ENCODE measurements around the gene MT1M. TPM values are rescaled to one million over a fixed set of nuclear protein-coding genes. Genes with fewer than 3 reads are reported as not detected.
"Not testable (repeated sequence)": the region's sequence is repeated elsewhere in the genome, so short reads cannot be mapped to it uniquely, and the experiment has no call there.

Gene MT1M
- total RNA-seq, 1 donor from 2014 or later, result 2.0 TPM

DNA sequence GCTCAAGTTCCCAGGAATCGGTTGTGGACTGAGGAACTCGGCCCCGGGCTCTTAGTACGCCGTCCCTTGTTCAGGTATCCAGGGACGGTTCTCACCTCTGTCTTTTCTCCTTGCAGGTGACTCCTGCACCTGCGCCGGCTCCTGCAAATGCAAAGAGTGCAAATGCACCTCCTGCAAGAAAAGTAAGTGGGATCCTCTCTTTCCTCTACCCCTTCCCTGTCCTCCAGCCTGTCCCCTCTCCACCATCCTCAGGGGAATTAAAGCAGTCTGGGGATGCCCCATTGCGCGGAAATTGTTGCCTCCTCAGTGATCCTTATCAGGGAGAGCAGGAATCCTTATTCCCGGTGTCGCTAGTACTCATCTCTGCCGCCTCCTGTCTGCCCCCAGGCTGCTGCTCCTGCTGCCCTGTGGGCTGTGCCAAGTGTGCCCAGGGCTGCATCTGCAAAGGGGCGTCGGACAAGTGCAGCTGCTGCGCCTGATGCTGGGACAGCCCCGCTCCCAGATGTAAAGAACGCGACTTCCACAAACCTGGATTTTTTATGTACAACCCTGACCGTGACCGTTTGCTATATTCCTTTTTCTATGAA is 23.5 kb upstream of the MT1M start:
- no peak for ATAC-seq

DNA sequence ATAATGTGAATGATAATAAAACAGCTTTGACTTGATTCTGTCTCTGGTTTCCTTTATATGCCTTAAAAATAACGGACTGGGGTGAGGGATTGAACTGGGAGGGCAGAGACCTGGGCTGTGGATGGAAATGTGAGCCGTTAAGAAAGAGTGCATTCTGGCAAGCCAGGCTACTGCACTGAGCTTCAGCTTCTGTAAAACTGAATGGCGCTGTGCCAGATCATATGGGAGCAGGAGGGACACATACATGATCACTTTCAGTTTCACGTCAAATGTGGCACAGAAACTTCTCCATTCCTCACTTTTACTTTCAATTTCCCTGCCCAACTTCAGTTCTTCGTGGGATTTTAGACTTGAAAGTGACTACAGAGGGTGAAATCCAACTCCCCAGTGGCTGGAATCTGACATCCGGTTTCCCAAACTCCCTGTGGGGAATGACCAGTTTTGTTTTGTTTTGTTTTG is 23.0 kb upstream of the MT1M start:
- ATAC-seq, result no peak

DNA sequence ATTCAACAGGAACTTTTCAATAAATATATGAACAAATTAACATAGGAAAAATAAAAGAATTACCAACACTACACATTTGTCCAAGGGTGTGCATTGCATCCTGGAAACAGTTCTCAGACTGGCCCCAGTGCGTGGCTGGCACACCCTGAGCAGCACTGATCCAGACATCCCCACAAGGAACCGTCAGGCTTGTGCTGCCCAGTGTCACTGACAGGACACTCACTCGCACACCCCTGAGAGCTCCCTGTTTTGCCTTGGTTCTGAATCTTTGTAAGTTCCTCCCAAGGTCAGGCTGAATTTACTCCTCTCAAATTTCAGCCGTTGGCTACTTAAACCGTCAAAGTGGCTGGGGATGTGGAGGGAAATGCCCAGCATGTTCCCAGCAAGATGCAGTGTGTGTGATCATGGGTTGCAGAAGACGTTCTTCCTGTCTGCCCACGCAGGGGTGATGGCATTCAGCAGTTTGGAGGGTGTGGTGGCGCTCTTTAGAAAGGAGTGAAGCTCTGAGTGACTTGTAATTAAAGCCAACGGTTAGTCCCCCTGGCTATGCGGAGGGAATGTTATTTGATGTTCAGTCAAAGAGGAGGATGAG is 22.3 kb upstream of the MT1M start:
- peak; percentile 34 for ATAC-seq

DNA sequence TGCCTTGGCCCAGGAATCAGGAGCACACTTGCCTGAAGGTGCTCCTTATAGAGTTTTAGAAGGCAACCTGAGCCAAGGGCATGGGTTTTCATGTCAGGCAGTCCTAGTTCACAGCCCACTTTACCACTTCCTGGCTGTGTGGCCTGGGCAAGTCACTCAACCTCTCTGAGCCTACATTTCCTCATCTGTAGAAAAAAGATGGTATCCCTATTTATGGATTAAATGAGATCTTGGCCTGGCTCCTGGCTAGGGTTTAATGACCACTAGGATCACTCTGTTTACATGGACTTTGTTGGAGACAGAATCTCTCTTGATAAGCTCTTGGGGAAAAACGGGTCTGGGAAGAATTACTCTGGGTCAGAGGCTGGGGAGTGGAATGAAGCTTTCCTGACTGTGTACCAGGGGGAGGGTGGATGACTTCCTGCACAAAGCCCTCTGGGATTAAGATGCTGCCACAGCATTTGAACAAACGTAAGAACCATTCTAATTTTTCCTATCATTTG is 21.8 kb upstream of the MT1M start:
- ATAC-seq, result no peak

DNA sequence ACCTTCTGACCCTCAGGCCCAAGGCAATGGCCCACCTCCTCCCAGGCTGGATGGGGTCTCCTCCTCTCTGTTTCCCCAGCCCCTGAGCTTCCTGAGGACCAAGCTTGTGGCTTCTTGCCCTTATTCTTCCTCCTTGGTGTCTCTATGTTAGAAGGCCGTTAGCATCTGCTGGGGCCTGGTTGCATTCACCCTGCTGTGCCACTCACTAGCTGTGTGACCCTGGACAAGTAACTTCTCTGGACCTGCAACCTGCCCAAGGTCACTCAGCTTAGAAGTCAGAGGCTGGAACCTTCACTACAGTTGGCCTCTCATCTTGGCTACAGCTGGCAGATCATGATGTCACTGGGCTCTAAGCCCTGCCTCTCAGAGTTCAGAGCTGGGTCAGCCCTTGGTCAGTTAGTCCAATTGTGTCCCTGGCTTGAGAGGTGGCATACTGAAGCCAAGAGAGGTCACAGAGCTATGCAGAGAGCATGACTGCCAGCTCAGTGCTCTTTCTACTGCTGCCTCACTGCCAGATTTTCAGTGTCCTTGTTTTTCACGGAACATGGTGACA is 21.1 kb upstream of the MT1M start:
- no peak for ATAC-seq

DNA sequence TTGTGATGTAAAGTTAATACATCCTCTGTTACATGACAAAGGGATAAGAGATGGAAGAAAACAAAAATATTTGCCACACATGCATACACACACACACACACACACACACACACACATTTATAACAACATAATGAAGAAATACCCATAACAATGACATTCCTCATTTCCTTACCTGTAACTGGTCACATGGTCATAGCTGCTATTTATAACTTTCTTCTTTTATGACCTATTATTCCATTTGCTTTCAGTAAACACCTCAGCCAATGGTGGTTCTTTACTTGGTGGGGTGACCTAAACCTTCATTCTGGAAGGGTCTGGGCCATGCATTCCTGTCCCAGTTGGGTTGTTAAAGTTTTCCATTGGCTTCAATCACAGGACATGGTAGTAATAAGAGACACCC is 18.8 kb upstream of the MT1M start:
- ATAC-seq, result no peak

DNA sequence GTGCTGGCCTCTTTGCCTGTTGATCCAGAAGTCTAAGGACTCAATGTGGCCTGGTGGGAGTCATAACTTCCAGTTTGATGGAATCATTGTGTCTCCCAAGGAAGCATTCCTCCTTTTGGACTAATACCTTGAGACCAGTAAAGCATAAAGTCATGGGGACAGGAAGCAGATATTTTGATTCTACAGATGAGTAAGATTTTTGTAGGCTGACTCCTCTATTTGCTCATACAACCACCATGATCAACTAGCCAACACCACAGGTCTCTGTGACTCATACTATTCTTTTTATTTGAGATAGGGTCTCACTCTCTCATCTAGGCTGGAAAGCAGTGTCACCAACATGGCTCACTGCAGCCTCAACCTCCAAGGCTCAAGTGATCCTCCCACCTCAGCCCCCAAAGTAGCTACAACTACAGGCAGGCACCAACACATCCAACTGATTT is 17.9 kb upstream of the MT1M start:
- ATAC-seq, result no peak

DNA sequence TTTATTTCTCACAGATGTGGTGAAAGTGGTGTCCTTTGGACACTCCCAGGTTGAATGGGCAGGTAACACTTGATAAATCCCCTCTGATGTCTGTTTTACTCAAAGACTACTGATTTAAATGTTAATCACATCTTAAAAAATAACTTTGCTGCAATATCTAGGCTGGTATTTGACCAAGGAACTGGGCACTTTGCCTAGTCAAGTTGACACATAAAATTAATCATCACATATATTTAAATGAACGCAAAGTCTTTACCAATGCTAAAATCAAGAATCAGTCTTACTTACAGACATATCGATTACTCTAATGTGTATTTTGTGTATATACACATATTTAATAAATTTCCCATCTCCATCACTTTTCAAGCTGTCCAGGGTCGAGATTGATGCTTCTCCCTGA is 17.1 kb upstream of the MT1M start:
- no peak for ATAC-seq

DNA sequence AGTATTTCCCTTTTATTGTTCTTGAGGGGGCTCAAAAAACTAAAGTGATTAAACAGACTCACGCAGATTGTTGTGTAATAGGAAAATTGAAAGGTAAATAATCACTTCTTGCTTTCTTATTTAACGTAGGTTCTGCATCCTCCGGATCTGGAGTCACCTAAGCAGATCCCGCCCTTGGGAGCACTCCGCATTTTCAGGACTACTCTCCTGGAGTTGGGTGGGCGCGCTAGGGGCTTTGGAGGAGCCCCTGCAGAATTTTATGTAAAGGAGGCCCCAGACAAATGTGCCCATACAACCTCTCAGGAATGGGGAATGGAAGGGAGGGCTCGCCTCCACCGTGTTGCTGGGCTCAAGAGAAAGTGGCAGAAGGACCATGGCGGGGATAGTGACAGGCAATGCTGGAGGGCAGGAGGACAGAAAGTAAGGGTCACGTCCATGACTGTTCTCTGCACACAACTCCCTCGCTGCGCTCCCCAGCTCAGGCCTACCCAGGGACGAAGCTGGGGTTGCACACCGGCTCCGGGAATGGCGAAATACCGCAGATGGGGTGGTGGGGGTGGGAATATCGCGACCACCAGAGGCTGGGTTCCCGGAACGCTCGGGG is 15.7 kb upstream of the MT1M start:
- ATAC-seq, result peak; percentile 9

DNA sequence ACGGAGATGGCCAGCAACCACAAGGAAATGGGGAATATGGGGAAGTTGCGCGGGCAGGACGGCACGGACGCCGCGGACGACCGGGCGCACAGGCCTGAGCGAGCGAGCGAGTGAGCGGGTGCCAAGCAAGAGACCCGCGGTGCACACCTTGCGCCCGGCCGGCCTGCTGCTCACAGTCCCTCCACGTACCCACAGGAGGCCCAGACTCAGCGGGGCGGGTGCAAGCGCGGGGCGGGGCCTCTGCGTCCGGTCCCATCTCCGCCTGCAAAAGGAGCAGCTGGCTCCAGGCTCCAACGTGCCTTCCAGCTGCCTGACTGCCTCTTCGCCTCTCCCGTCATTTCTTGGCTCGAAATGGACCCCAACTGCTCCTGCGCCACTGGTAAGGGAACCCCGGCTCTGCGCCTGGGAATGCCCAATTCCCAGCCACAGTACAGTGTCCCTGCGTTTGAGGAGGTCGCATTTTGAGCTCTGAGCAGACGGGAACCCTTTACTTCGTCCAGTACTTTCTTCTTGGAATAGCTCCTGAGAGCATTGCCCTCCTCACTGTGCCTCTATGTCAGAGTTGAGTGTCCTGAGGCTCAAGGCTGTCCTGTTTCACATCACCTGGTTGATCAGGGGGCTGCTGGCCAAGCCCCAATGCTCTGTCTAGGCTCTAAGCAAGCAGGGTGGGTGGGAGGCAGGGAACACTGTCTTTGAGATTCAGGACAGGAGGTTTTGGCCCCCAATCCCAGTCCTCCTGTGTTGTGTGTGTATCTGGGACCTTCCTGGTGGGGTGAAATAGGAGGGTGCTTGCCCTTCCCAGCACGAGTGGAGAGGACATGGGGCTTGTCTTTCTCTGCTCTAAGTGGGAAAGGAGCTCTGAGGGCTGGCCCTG is 15.0 kb upstream of the MT1M start:
- peak; percentile 82 for ATAC-seq

DNA sequence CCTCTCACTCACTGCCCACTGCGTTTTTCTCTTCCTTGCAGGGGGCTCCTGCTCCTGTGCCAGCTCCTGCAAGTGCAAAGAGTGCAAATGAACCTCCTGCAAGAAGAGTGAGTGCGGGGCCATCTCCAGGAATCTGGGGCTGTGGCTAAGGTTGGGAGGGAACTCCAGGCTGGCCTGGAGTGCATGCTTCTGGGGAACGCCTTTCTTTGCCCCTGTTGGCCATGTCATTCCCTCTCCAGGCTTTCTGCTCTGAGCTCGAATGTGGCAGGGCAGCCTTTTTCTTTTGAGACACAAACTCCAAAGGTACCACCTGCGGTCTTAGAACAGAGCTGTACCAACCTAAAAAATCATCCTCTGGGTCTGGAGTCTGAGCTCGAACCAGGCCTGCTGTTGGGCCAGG is 14.3 kb upstream of the MT1M start:
- ATAC-seq, result no peak

DNA sequence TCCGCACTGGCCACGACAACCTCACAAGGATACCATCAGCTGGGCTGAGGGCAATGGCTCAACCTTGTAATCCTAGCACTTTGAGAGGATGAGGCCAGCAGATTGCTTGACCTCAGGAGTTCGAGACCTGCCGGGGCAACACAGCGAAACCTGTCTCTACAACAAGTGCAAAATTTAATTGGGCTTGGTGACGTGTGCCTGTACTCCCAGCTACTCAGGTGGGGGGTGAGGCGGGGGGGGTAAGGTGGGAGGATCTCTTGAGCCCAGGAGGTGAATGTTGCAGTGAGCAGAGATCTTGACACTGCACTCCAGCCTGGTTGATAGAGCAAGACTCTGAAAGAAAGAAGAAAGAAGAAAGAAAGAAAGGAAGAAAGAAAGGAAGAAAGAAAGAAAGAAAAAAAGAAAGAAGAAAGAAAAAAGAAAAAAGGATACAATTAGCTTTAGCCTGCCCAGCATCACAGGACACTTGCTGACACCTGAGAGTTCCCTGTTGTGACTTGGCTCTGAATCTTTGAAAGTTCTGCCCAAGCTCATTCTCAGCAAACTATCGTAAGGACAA is 12.0 kb upstream of the MT1M start:
- ATAC-seq, result no peak

DNA sequence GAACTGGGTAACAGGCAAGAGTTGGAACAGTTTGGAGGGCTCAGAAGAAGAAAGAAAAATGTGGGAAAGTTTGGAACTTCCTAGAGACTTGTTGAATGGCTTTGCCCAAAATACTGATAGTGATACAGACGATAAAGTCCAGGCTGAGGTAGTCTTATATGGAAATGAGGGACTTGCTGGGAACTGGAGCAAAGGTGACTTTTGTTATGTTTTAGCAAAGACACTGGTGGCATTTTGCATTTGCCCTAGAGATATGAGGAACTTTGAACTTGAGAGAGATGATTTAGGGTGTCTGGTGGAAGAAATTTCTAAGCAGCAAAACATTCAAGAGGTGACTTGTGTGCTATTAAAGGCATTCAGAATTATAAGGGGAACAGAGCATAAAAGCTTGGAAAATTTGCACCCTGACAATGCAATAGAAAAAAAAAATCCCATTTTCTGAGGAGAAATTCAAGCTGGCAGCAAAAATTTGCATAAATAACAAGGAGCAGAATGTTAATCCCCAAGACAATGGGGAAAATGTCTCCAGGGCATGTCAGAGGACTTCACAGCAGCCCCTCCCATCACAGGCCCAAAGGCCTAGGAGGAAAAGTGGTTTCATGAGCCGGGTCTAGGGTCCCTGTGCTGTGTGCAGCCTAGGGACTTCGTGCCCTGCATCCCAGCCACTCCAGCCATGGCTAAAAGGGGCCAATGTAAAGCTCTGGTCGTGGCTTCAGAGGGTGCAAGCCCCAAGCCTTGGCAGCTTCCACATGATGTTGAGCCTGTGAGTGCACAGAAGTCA is 10.6 kb upstream of the MT1M start:
- not testable (repeated sequence) for ATAC-seq

DNA sequence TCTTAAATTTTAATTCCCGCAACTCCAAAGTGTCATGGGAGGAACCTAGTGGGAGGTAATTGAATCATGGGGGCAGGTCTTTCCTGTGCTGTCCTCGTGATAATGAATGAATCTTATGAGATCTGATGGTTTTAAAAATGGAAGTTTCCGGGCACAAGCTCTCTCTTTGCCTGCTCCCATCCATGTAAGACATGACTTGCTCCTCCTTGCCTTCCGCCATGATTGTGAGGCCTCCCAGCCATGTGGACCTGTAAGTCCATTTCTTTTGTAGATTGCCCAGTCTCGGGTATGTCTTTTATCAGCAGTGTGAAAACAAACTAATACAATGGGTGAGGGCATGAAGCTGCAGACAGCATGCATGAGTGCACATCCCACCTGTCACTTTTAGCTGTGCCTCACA is 9.3 kb upstream of the MT1M start:
- ATAC-seq, result not testable (repeated sequence)

DNA sequence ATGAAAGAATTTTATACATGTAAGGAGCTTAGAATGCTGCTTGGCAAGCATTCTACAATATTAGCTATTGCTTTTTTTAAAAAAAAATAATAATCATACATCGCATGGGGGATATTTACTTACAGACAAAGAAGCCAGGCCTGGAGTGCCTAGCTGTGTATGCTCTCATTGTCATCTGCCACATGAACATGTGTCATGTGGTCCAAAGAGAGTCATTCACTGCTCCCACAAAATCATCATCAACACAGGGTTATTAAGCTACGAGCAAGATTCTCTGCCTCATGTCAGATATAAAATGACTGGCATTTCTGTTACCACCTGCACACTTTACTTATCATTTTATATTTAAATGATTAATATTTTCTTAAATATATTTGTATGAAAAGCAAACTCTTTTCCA is 8.8 kb upstream of the MT1M start:
- no peak for ATAC-seq

DNA sequence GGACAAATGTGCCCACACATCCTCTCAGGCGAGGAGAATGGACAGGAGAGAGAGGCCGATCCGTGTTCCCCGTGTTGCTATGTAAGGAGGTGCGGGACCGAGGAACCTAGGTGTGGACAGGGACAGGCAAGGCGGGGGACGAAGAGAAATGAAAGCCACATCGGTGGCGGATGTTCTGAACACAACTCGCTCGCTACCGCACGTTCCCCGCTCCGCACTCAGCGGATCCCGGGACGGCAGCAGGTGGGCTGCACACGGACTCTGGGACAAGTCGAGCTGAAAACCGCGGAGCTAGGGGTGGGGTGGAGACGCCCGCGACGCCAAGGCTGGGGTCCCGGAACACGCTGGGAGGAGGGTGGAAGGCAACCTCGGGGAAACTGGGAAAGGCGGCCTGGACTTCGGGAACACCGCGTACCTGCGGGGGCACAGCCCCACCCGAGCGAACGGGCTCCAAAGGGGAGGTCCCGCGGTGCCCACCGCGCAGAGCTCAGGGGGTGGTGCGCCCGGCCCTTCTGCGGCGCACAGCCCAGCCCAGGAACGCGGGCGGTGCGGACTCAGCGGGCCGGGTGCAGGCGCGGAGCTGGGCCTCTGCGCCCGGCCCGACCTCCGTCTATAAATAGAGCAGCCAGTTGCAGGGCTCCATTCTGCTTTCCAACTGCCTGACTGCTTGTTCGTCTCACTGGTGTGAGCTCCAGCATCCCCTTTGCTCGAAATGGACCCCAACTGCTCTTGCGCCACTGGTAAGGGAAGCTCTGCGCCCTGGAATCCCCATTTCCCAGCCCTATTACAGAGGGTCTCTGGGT is 7.1 kb upstream of the MT1M start, which contains the start of gene MT1E:
TSS of gene MT1E (plus strand) at position 642 of the 803 bp plus-strand sequence. CDS start at position 713, 71 bp downstream.
- ATAC-seq, result peak; percentile 92

DNA sequence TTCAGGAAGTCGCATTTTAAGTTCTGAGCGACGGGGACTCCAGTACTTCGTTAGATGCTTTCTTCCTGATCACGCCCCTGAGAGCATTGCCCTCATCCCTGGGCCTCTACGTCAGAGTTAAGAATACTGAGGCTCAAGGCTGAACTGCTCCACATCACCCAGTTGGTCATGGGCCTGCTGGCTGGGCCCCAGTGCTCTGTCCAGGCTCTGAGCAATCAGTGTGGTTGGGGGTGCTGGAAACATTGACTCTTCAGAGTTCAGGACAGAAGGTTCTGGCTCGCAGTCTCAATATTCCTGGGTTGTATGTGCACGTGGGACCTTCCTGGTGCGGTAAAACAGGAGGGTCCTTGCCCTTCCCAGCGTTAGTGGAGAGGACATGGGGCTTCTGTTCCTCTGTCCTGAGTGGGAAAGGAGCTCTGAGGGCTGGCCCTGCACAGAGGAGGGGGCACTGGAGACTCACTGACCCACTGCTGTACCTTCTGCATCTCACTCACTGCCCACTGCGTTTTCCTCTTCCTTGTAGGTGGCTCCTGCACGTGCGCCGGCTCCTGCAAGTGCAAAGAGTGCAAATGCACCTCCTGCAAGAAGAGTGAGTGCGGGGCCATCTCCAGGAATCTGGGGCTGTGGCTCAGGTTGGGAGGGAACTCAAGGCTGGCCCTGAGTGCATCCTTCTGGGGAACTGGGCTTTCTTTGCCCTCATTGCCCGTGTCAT is 6.4 kb upstream of the MT1M start:
- peak; percentile 56 for ATAC-seq

DNA sequence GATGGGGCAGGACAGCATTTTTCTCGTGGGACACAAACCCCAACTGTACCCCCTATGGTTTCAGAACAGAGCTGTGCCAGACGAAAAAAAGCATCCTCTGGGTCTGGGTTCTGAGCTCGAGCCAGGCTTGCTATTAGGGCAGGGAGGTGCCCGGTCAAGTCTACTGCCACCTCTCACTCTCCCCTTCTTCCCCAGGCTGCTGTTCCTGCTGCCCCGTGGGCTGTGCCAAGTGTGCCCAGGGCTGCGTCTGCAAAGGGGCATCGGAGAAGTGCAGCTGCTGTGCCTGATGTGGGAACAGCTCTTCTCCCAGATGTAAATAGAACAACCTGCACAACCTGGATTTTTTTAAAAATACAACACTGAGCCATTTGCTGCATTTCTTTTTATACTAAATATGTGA is 5.8 kb upstream of the MT1M start:
- no peak for ATAC-seq

DNA sequence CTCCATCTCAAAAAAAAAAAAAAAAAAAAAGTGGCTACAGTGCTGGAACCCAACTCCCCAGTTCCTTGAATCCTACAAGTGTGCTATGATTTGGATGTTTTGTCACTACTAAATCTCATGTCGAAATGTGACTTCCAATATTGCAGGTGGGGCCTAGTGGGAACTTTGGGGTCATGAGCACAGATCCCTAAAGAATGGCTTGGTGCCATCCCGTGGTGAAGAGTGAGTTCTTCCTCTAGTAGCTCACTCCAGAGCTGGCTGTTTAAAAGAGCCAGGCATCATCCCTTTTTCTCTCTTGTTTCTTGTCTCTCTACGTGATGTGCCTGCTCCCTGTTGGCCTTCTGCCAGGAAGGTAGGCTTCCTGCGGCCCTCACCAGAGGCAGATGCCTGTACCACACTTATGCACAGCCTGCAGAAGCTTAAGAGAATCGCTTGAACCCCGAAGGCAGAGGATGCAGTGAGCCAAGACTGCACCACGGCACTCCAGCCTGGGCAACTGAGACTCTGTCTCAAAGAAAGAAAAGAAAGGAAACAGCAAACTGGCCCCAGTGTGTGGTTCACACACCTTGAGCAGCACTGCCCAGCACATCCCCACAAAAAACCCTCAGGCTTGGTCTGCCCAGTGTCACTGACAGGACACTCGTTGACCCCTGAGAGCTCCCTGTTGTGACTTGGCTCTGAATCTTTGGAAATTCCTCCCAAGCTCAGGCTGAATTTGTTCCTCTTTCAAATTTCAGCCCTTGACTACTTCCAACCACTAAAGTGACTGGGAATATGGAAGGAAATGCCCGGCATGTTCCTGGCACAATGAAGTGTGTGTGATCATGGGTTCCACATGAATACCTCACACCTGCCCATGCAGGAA is 3.7 kb upstream of the MT1M start:
- ATAC-seq, result no peak
